GM18511 (cell line): ENCODE results near the gene FAM229B.

ENCODE experiments used
- ATAC-seq: cut with Tn5 transposase; IDR thresholded peaks from one replicate; pipeline ENCODE4 v1.9.1; 2021; ENCODE audit warnings: mild to moderate bottlenecking, moderate library complexity; ENCODE audit not compliant: unreplicated experiment

FAM229B gene

DNA sequence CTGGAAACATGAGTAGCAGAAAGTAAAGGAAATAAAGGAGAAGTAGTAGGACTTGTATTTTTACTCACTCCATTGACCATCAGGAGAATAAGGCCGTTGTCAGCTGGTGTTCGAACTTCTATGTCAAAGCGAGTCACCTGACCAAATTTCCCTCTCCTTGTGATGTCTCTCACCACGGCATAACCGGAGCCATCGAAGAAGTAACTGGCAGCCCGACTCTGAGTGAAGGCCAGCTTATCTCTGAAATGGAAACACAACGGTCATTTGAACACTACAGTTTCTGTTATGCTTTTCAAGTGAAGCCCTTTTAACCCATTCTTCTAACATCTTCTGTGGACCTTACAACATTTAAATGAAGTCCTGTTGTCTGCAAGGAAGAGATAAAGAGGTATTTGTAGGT, 51.7 kb downstream of the FAM229B start:
- ATAC-seq = no peak

DNA sequence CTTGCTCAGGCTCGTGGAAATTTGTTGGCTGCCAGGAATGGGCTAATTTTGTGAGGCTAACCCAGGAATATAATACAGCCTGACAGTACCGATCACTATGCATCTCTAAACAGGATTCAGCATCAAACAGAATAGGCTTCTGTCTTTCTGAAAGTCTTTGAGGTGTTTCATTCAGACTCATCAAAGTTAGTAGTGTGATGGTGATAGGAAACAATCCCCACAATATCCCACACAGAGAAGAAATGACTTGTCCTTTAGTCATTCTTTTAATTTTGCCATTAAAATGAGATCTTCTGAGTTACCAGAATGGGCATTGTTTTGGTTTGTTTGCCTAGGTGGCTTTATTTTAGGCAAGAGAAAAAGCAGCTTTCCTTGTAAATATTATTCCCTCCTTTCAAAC, 54.3 kb downstream of the FAM229B start:
- no peak for ATAC-seq

DNA sequence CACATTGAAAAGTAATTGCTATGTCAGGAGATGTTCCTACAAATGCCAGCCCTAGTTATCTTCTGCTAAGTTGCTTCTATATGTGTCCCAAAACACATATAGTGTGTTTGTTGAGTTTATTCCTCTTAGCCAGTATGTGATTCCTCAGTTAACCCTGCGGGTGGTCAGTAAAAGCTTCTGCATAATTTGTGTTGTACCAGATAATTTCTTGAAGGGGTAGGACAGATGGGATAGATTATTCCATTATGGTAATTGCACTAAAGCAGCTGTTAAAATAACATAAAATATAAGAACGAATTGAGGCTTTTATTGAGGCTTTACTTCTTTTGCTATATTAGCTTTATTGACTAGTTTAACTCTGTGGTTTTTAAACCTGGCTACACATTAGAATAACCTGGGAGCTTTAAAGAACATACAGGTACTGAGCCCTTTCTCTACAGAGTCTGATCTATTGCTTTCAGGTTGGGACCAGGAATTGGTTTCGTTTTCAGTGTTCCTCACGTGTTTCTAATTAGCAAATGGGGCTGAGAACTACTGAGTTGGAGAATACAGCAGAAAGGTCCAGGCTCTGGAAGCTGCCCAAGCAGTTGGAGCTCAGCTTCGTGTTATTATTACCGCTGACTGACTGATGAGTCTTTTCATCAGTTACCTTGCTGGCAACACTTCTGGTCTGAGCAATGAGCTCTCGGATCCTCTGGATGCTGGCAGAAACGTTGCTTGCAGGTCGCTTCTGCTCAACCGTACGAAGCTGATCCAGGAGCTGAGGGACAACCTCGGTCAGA, 56.9 kb downstream of the FAM229B start:
- ATAC-seq = no peak

DNA sequence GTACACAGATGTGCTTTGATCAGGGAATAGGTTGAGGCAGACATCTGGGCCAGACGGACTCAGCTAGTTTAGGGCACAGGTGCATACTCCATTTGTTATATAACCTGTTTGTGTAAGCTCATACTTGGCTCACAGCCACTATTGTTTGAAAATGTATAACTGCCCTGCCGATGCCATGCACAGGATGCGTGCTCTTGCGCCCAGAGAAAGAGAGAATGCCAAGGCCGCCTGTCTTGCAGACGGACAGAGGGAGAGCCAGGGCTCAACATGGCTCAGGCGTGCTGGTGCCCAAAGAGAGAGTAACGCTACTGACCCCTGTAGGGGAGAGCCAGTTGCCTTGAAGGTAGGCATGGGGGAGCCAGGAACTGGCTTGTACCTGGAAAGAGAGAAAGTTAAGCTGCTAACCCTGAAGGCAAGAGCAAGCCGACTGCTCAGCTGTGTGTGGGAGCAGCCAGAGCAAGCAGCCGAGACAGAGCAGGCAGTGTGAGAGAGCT, 57.7 kb downstream of the FAM229B start:
- no peak for ATAC-seq

DNA sequence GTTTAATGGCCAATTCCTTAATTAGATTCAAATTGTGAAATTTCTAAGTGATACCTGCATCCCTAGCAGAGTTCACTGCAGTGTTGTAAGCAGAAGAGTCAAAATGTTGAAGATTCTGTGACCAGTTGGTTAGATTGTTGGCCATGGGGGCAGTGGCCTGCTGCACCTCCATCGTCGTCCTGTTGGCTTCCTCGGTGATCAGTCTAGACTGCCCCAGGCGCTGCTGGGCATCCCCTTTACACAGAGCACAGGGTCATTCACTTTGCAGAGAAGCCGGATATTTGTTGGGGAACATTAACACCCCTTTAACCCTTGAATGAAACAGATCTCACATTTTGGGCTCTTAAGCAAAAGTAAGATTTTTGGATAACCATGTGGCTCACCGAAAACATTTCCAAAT, 60.7 kb downstream of the FAM229B start:
- ATAC-seq = no peak

DNA sequence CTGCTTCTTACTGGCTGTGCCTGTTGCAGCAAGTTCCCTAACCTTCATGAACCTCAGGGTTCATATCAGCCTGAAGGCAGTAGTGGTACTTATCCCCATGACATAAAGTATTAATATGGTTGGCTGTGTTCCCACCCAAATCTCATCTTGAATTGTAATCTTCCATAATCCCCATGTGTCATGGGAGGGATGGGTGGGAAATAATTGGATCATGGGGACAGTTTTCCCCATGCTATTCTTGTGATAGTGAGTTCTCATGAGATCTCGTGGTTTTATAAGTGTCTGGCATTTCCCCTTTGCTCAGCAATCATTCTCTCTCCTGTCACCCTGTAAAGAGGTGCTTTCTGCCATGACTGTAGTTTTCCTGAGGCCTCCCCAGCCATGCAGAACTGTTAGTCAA, 61.8 kb downstream of the FAM229B start:
- ATAC-seq = no peak

DNA sequence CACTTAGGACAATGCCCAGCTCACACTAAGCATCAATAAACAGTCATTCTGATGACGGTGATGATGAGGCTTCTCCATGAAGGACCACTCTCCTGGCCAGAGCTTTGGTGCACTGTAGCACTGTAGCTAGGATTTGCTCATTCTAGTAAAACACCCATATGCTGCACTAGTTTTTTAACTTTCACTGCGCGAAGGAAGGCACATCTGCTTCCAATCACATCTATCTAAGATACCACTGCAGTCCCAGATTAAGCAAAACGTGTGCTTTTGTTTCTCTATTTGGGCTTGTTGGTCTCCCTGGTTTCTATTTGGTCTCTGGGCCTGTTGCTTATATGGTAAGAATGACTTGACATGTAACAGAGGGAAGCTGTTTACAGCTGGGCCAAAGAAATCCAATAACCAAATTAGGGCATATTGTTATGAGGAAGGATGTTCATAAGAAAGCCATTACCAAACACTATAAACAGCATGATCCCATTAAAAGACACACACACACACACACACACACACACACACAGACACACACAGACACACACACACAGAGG, 62.4 kb downstream of the FAM229B start:
- ATAC-seq = no peak

DNA sequence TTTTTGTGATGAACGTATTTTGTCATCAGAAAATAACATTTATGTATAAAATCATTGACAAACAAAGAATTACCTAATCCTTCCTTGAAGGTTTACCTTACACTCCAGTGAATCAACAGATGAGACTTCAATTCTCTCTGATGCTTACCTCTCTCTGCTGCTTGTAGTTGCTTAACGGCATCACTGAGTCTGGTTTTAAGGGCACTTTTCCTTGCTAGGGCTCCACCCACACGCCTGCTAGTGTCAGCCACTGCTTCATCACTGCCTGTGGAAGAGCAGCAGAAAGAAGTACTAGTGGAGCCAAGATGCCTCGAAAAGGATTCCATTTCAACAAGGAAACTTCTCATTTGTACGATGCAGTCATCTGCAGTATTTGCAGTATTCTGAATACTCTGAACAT, 63.0 kb downstream of the FAM229B start:
- ATAC-seq = no peak
